GM19239 (cell line): ENCODE data around the gene BMAL1.

Experiments
- DNase-seq: peaks from one replicate; pipeline ENCODE4 v3.0.0; 2011; ENCODE audit warnings: low spot score; ENCODE audit not compliant: insufficient read length
- FAIRE-seq: peaks from 2 replicates; lab custom pipeline; 2011; peaks lifted over from hg19 to GRCh38; lab: Jason Lieb, UNC

Gene BMAL1

GRCh38 chr11:13336246-13336878 lies 58.8 kb downstream of the BMAL1 start:
- FAIRE-seq (no peak), DNase-seq (no peak)

DNA sequence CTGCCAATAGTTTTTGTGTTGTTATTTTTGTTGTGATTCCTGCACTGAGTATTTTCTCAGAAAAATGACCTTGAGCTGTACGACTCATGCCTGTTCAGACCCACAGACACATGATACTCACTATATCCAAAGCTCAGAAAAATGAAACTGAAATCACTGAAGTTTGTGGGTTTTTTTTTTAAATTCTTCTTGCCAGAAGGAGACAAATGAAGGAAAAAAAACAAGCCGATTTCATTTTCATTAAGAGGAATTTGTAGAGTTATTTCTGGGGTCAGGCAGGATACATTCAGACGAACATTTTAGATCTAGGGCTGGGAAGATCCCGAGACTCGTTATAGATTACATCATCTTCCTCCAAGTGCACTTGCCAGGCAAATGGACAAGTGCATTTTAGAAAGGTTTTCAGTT lies 60.4 kb downstream of the BMAL1 start:
- DNase-seq: no peak
- peak; percentile 61 for FAIRE-seq

DNA sequence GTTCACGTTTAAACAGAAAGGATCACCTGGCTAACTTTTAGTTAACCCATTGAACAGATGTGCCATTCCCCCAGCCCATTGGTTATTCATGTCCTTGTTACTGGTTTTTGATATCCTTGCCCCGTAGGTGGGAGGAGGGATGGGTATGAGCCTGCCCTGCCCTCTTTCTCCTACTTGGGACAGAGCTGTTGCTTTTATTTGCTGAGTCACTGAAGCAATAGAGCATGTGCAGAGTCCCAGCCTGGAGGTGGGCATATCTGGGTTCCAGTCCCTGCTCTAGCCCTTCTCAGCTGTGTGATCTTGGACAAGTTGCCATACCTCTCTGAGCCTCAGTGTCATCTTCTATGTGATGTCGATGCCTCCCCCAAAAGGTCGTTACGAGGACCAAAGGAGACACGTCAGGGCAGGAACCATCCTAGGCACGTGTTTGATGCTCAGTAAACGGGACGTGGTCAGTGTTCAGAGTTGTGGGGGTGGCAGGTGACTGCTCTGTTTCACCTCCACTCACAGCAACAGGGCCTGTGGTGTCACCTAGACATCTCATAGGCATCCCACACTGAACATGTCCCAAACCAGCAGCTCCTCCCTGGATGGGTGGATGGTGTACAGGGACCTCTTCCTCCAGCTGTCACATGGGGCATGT lies 61.0 kb downstream of the BMAL1 start:
- peak; percentile 39 for FAIRE-seq
- no peak for DNase-seq

DNA sequence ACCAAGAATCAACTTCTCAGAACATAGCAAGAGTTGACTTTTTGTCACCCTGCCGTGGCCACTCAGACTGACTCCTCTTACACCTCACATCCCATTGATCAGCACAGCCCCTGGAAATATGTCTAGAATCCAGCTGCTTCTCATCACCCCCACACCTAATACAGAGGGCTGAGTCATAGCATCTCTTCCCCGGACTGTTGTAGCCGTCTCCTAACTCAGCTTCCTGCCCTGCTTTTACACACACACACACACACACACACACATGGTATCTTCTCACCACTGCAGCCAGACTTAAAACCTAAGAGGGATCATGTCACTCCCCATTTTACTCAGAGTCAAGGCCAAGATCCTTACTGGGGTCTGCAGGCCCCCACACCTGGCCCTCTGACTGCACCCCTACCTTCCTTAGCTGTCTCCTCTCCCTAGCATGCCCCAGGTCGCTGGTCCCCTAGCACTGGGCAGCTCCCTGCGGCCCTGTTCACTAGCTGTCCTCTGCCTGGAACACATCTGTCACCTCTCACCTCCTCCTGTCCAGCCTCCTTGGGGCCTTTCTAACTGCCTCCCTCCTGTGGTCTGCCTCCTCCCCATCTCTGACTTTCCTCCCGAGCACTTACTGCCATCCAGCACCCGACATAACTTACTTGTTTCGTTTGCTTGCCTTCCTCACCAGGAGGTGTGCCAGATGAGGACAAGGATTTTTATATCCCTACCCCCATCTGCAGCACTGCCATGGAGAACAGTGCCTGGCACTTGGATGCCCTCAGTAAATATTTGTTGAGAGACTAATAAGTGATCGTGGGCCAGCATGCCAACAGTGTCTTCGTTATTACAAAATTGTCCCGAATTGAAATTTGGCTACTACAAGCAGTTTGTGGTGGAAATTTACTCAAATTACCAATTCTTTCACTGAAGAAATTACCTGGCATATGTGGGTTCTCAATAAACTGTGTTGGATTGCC lies 61.9 kb downstream of the BMAL1 start:
- FAIRE-seq (no peak), DNase-seq (no peak)

DNA sequence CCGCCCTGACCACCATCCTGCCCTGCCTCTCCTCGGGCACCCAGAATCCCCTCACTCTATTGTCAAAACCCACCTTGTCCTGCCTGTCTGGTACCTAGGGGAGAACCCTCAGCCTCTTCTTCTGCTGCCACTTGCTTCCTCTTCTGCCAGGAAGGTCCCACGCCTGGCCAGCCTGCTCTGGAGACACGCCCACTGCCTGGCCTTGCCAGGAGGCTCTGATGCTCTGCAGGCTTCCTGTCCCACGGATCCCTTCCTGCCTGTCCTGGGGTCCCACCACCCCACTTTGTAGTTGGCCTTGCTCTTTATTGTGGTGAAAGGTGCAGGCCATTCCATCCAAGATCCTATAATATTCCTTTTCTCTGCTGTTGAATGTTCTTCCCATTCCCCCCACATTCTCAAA lies 63.4 kb downstream of the BMAL1 start:
- FAIRE-seq (no peak), DNase-seq (no peak)

DNA sequence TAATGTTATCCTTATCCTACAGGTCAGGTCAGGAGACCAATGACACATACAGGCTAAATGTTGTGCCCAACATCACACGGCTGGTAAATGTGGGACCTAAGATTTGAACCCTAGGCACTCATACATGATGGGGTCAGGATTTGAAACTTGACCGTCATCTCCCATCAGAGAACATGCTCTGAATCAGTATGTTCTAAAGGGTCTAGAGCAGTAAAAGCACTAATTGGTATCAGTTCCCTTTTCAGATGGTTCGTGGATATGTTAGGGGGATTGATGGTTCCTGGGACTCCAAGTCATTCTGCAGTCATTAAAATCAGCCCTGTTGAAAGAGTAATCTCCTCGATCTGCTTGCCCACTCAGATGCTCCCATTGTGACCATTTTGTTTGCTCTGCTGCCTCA lies 65.5 kb downstream of the BMAL1 start:
- FAIRE-seq: peak; percentile 14
- no peak for DNase-seq

DNA sequence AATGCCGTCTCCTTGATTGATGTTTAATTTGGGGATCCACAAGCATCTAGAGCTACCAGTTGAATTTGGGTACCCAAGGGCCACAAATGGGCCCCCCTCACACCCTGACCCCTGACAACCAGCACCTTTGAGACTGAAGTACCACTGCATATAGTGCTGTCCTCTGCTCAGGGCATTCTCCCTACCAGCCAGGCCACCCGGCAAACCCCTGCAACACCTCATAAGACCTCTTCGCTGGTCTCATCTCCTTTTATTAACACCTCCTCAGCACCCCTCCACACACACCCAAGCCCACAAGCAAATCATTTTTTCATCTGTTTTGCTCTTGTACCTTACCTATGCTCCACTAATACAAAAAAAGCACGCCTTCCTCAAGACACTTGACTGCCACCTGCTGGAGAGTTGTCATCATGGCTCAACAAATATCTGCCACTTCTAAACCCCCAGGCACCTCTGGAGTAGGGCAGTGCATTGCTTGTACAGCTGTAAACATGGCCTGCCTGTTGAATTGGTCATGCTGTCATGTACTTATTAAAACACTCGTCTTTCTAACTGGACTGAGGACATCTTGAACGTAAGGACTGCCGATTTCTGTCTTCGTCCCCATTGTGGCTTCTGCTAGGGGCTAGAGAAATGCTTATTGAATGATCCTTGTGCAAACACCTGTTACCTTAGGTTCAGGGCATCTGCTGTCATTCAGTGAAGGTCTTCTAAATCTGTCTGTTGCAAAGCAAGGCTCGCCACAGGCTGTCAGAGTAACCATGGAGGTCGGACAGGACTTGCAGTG lies 66.5 kb downstream of the BMAL1 start:
- DNase-seq (peak; percentile 52), FAIRE-seq (peak; percentile 88)

DNA sequence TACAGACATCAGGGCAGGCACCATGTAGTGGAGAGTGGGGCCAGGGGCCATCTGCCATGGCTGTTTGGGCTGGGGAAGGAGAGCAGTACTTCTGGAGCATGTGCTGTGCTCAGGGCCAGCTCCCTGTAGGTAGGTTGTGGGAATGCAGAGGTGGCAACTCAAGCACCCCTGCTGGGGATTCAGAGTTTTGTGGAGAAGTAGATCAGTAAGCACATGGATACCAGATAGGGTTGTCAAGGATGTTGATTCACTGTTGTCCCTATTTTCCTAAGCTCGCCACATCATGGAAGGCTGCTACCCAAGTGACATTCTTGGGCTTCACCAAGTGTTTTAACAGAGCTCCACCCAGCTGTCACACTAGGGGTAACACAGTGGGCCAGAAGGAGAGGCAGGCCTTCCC lies 67.2 kb downstream of the BMAL1 start:
- DNase-seq (no peak), FAIRE-seq (no peak)

DNA sequence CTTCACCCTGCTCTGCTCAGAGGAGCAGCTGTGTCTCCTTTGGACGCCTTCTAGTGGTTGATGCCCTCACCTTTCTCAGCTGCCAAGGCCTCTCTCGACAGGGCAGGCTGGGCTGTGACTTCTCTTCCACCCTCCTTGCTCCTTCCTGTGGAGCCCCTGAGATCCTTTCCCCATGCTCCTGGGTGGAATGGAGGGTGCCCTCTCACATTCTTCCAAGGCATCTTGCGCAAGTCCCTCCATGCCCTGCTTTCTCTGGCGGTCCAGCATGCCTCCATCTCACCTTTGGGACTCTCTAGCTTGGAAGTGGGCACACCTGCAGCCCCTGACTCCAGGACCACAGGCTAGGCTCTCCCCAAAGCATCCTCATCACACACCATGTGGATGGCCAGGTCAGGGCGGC lies 68.9 kb downstream of the BMAL1 start:
- DNase-seq (no peak), FAIRE-seq (no peak)

DNA sequence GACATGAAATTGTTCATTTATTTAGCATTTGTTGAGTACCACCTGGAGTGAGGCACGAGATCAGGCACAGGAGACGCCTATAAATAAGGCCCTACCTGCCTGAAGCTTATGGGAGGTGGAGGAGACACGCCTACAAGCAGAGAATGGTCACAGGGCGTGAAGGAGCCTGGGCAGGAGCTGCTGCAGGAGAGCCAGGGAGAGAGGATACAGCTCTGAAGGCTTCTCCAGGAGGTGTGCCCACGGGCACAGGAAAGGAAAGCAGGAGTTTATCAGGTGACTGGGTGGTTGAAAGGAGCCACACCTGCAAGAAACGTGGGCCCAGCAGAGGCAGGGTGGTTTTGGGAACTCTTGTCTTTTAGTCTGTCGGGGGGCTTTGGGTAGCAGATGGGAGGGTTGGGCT lies 70.3 kb downstream of the BMAL1 start:
- FAIRE-seq: no peak
- no peak for DNase-seq

DNA sequence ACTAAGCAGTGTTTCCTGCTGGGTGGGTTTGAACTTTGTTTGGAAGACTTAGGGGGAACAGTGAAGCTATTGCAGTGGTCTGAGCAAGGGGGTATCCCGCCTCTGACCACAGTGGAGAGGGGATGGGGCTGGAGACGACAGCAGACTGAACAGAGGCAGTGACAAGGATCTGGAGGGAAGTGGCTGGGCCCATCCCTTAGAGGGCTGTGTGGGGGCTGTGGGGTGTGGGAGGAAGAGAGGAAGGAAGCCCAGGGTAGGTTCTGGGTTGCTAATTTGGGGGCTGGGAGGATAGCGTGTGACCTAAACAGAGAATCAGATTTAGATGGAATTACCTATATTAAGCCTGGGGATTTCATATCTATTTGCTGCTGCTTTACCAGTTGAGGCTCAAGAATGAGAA lies 70.7 kb downstream of the BMAL1 start:
- DNase-seq: no peak
- no peak for FAIRE-seq

DNA sequence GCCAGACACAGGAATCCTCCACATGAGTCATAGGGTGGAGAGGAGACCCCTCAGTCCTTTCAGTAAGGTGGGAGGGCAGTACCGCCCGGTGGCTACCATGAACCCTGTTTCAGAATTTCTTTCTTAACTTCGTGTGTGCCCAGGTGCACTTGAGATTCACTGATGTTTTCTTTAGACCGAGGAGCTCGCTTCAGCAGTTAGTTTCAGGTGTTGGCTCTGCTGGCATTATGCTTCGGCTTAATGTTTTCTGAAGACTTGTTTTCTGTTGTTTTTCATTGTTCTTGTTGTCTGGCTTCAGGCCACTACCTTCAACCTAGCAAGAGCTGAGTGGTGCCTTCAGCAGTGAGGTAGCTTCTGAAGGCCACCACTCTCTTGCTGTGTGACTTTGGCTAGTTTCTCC lies 71.5 kb downstream of the BMAL1 start:
- DNase-seq: no peak
- FAIRE-seq: no peak

DNA sequence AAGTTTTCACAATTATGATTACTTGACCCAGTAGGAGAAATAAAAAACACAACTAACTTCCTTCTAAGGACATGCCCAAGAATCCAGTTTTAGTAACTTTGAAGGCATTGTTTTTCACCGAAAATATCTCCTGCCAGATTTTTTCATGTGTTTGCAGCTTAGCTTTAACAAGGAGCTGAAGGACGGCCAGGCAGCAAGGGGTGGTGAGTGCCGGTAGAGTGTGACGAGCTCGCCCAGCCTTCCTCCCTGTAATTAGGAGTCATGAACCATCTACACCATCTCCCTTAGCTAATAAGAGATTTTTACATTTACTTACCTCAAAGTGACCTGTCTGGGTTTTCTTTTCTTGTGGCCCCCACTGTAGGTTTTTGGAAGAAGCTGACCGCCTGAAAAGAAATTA lies 72.0 kb downstream of the BMAL1 start:
- no peak for FAIRE-seq

GRCh38 chr11:13352711-13353110 lies 75.1 kb downstream of the BMAL1 start:
- no peak for FAIRE-seq
- DNase-seq: no peak

More for the DNA sequence above, 72.0 kb downstream of the BMAL1 start:
- no peak for DNase-seq

- DNase-seq (no peak), FAIRE-seq (peak; percentile 69)
Observed at GRCh38 chr11:13354335-13354734, 76.7 kb downstream of the BMAL1 start.

DNA sequence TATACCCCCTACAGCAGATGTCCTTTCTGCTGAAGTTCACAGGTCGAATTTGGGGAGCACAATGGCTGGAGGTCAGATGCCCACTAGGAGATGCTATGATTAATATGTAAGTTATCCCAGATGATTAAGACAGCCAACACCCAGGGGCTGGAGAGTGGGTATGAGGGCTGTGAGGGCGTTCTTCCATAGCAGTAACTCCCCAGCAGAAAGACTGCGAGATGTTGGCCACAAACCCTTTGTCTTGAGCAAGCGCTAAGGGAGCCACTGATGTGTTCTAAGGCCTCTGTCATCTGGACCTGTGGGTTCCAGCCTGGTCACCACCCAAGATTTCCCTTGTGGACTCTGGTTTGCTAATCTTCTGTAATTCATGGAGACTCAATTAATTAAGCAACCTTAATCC lies 77.6 kb downstream of the BMAL1 start:
- DNase-seq: no peak
- no peak for FAIRE-seq

GRCh38 chr11:13357232-13357631 lies 79.6 kb downstream of the BMAL1 start:
- DNase-seq (no peak), FAIRE-seq (no peak)

- FAIRE-seq: no peak
Observed at GRCh38 chr11:13358596-13359270, 81.1 kb downstream of the BMAL1 start.

GRCh38 chr11:13362596-13363109 lies 85.1 kb downstream of the BMAL1 start:
- FAIRE-seq (no peak), DNase-seq (no peak)

More at GRCh38 chr11:13358596-13359270, 81.1 kb downstream of the BMAL1 start:
- no peak for DNase-seq
